ENCODE results near the gene PPP2R2C.
A peak's percentile ranks its signal among the peaks of the same experiment; 100 is the strongest.

Gene PPP2R2C

GRCh38 chr4:6282314-6282771 is 190.1 kb downstream of the PPP2R2C start:
- no peaks in the 10 kb centered on the region for H3K27me3 ChIP-seq (ENCODE audit: control insufficient read depth in 3 of 3, insufficient read depth in 3 of 3, low read depth in 1 of 3, low read length in 3 of 3)
- H2AK5ac ChIP-seq (ENCODE audit: low read depth, low read length) = no peak overlapping the region
- H3K23ac ChIP-seq (ENCODE audit: low read depth, low read length, poor library complexity) = no peak overlapping the region
- WGBS, 2 donors (ENCODE audit: extremely low coverage in 2 of 2, insufficient read length in 2 of 2, insufficient replicate concordance in 1 of 2) = no CpG with 5 or more reads among the region's 6 CpGs
- H3K9me3 ChIP-seq (replicated peaks in 1 of 2; ENCODE audit: control insufficient read depth in 2 of 2, insufficient read depth in 1 of 2, low read depth in 1 of 2, low read length in 2 of 2) = no peaks in the 10 kb centered on the region
- H3K27ac ChIP-seq (replicated peaks; ENCODE audit: low read length) = no peak overlapping the region
- no peak overlapping the region for H2BK15ac ChIP-seq (ENCODE audit: low read length)
- H2BK120ac ChIP-seq (ENCODE audit: low read depth, low read length) = no peak overlapping the region
- H3K4me3 ChIP-seq (ENCODE audit: low read length in 2 of 2) = no peak overlapping the region
- no peak overlapping the region for H4K8ac ChIP-seq (ENCODE audit: low read depth, low read length)
- H2BK5ac ChIP-seq (ENCODE audit: low read length) = no peak overlapping the region
- peaks cover 13 to 18% of the 10 kb centered on the region in 2 donors for H3K36me3 ChIP-seq (replicated peaks in 1 of 2; ENCODE audit: control insufficient read depth in 2 of 2, insufficient read depth in 2 of 2, low read length in 2 of 2)
- no peak overlapping the region for H3K14ac ChIP-seq (ENCODE audit: low read length)
- H3K4me2 ChIP-seq (ENCODE audit: insufficient read depth, low read length, poor library complexity, severe bottlenecking) = no peak overlapping the region
- no peak overlapping the region for H3K4ac ChIP-seq (ENCODE audit: low read length)
- H4K91ac ChIP-seq (ENCODE audit: low read depth, low read length, poor library complexity) = no peak overlapping the region
- H3K79me1 ChIP-seq (ENCODE audit: low read depth, low read length) = peaks cover 1% of the 10 kb centered on the region
- no peak overlapping the region for H2BK12ac ChIP-seq (ENCODE audit: low read length)
- no peak overlapping the region for H2AFZ ChIP-seq (ENCODE audit: low read length)
- DNase-seq (ENCODE audit: low spot score) = no peak
- H3K4me1 ChIP-seq (ENCODE audit: control insufficient read depth in 2 of 2, insufficient read depth in 1 of 2, low read depth in 1 of 2, low read length in 2 of 2) = no peaks in the 10 kb centered on the region
- H3K18ac ChIP-seq (ENCODE audit: low read length) = no peak overlapping the region
- no peak overlapping the region for H3K9ac ChIP-seq (ENCODE audit: low read depth, low read length, poor library complexity)

- no peak overlapping the region for H2AK5ac ChIP-seq (ENCODE audit: low read depth, low read length)
- no peak overlapping the region for H3K4me3 ChIP-seq (ENCODE audit: low read length in 2 of 2)
- no peaks in the 10 kb centered on the region for H3K9me3 ChIP-seq (replicated peaks in 1 of 2; ENCODE audit: control insufficient read depth in 2 of 2, insufficient read depth in 1 of 2, low read depth in 1 of 2, low read length in 2 of 2)
- no peak overlapping the region for H2BK120ac ChIP-seq (ENCODE audit: low read depth, low read length)
- no peak overlapping the region for H2BK5ac ChIP-seq (ENCODE audit: low read length)
- H3K36me3 ChIP-seq (replicated peaks in 1 of 2; ENCODE audit: control insufficient read depth in 2 of 2, insufficient read depth in 2 of 2, low read length in 2 of 2) = peaks cover 11% of the 10 kb centered on the region in 2 donors
- no peak overlapping the region for H2AFZ ChIP-seq (ENCODE audit: low read length)
- no peak overlapping the region for H3K14ac ChIP-seq (ENCODE audit: low read length)
- peak overlapping the region; percentile 65 for H3K9ac ChIP-seq (ENCODE audit: low read depth, low read length, poor library complexity)
- no peak overlapping the region for H4K91ac ChIP-seq (ENCODE audit: low read depth, low read length, poor library complexity)
- H4K8ac ChIP-seq (ENCODE audit: low read depth, low read length) = no peak overlapping the region
- no peak overlapping the region for H2BK15ac ChIP-seq (ENCODE audit: low read length)
- no peak overlapping the region for H2BK12ac ChIP-seq (ENCODE audit: low read length)
- no peak overlapping the region for H3K27ac ChIP-seq (replicated peaks; ENCODE audit: low read length)
- H3K23ac ChIP-seq (ENCODE audit: low read depth, low read length, poor library complexity) = no peak overlapping the region
- H3K4me2 ChIP-seq (ENCODE audit: insufficient read depth, low read length, poor library complexity, severe bottlenecking) = no peak overlapping the region
- no peak overlapping the region for H3K18ac ChIP-seq (ENCODE audit: low read length)
- H3K4me1 ChIP-seq (ENCODE audit: control insufficient read depth in 2 of 2, insufficient read depth in 1 of 2, low read depth in 1 of 2, low read length in 2 of 2) = peaks cover 0 to 1% of the 10 kb centered on the region in 2 donors
- H3K27me3 ChIP-seq (ENCODE audit: control insufficient read depth in 3 of 3, insufficient read depth in 3 of 3, low read depth in 1 of 3, low read length in 3 of 3) = no peaks in the 10 kb centered on the region
- no CpG with 5 or more reads among the region's 20 CpGs for WGBS, 2 donors (ENCODE audit: extremely low coverage in 2 of 2, insufficient read length in 2 of 2, insufficient replicate concordance in 1 of 2)
- peaks cover 1% of the 10 kb centered on the region for H3K79me1 ChIP-seq (ENCODE audit: low read depth, low read length)
- no peak overlapping the region for H3K4ac ChIP-seq (ENCODE audit: low read length)
- DNase-seq (ENCODE audit: low spot score) = no peak
These were observed 190.7 kb downstream of the PPP2R2C start for GRCh38 chr4:6281436-6282313.

- no peak for DNase-seq (ENCODE audit: low spot score)
- H3K27ac ChIP-seq (replicated peaks; ENCODE audit: low read length) = no peak overlapping the region
- no peak overlapping the region for H3K14ac ChIP-seq (ENCODE audit: low read length)
- no peak overlapping the region for H3K4me3 ChIP-seq (ENCODE audit: low read length in 2 of 2)
- peaks cover 1% of the 10 kb centered on the region for H3K79me1 ChIP-seq (ENCODE audit: low read depth, low read length)
- no peaks in the 10 kb centered on the region for H3K9me3 ChIP-seq (replicated peaks in 1 of 2; ENCODE audit: control insufficient read depth in 2 of 2, insufficient read depth in 1 of 2, low read depth in 1 of 2, low read length in 2 of 2)
- H4K8ac ChIP-seq (ENCODE audit: low read depth, low read length) = no peak overlapping the region
- H3K23ac ChIP-seq (ENCODE audit: low read depth, low read length, poor library complexity) = peak overlapping the region; percentile 3
- peaks cover 0 to 13% of the 10 kb centered on the region in 2 donors for H3K4me1 ChIP-seq (ENCODE audit: control insufficient read depth in 2 of 2, insufficient read depth in 1 of 2, low read depth in 1 of 2, low read length in 2 of 2)
- no peak overlapping the region for H3K9ac ChIP-seq (ENCODE audit: low read depth, low read length, poor library complexity)
- no peaks in the 10 kb centered on the region for H3K27me3 ChIP-seq (ENCODE audit: control insufficient read depth in 3 of 3, insufficient read depth in 3 of 3, low read depth in 1 of 3, low read length in 3 of 3)
- H2BK5ac ChIP-seq (ENCODE audit: low read length) = no peak overlapping the region
- H2AFZ ChIP-seq (ENCODE audit: low read length) = no peak overlapping the region
- no peak overlapping the region for H2BK120ac ChIP-seq (ENCODE audit: low read depth, low read length)
- H2BK15ac ChIP-seq (ENCODE audit: low read length) = no peak overlapping the region
- no peak overlapping the region for H2AK5ac ChIP-seq (ENCODE audit: low read depth, low read length)
- peaks cover 10 to 11% of the 10 kb centered on the region in 2 donors for H3K36me3 ChIP-seq (replicated peaks in 1 of 2; ENCODE audit: control insufficient read depth in 2 of 2, insufficient read depth in 2 of 2, low read length in 2 of 2)
- H3K4ac ChIP-seq (ENCODE audit: low read length) = no peak overlapping the region
- no peak overlapping the region for H2BK12ac ChIP-seq (ENCODE audit: low read length)
- no peak overlapping the region for H3K18ac ChIP-seq (ENCODE audit: low read length)
- no peak overlapping the region for H4K91ac ChIP-seq (ENCODE audit: low read depth, low read length, poor library complexity)
- WGBS, 2 donors (ENCODE audit: extremely low coverage in 2 of 2, insufficient read length in 2 of 2, insufficient replicate concordance in 1 of 2) = no CpG with 5 or more reads among the region's 16 CpGs
- H3K4me2 ChIP-seq (ENCODE audit: insufficient read depth, low read length, poor library complexity, severe bottlenecking) = no peak overlapping the region
These were observed 191.9 kb downstream of the PPP2R2C start for GRCh38 chr4:6280365-6280996.

Data from neuronal stem cell (in vitro differentiated cells).